K562 (cell line): ENCODE data around the gene ST6GALNAC3.

ENCODE experiments used
- EP300 ChIP-seq: IDR thresholded peaks from 2 replicates; pipeline ENCODE4 v1.6.1; 2012; ENCODE audit warnings: low read length, improper control_type of control experiment
- FOXA1 ChIP-seq: fragments of 450-650 bp; IDR thresholded peaks from 2 replicates; pipeline ENCODE4 v1.6.1; 2016; ENCODE audit warnings: mild to moderate bottlenecking, borderline replicate concordance
- MIER1 ChIP-seq: fragments of 450-650 bp; IDR thresholded peaks from 2 replicates; pipeline ENCODE4 v1.6.1; 2016; ENCODE audit warnings: antibody characterized with exemption, mild to moderate bottlenecking, low read depth
- TF ChIP-seq, protein P1 (sequence below), 3 experiments: IDR thresholded peaks in 2 of 3; conservative IDR thresholded peaks in 1 of 3; 2 replicates each; pipeline ENCODE4 v1.5.1; 2011 to 2012; ENCODE audit warnings: low read length in 3 of 3, mild to moderate bottlenecking in 3 of 3, control low read depth in 2 of 3, improper control_type of control experiment in 1 of 3, inconsistent platforms in 1 of 3, low read depth in 1 of 3, mixed read lengths in 1 of 3, moderate library complexity in 1 of 3; ENCODE audit not compliant: insufficient read depth in 2 of 3

GRCh38 chr1:76541618-76542017 lies 467.1 kb downstream of the ST6GALNAC3 start:
- TF ChIP-seq MIER1 (no peak), FOXA1 (no peak), EP300 (no peak)
- TF ChIP-seq, protein P1, sequence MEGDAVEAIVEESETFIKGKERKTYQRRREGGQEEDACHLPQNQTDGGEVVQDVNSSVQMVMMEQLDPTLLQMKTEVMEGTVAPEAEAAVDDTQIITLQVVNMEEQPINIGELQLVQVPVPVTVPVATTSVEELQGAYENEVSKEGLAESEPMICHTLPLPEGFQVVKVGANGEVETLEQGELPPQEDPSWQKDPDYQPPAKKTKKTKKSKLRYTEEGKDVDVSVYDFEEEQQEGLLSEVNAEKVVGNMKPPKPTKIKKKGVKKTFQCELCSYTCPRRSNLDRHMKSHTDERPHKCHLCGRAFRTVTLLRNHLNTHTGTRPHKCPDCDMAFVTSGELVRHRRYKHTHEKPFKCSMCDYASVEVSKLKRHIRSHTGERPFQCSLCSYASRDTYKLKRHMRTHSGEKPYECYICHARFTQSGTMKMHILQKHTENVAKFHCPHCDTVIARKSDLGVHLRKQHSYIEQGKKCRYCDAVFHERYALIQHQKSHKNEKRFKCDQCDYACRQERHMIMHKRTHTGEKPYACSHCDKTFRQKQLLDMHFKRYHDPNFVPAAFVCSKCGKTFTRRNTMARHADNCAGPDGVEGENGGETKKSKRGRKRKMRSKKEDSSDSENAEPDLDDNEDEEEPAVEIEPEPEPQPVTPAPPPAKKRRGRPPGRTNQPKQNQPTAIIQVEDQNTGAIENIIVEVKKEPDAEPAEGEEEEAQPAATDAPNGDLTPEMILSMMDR (IDR thresholded peaks at IDR 0.05 in 2 of 3, conservative IDR thresholded peaks at IDR 0.05 in 1 of 3; ENCODE audit: insufficient read depth in 2 of 3, low read depth in 1 of 3, low read length in 3 of 3): no peak
